ENCODE measurements around the gene ARHGAP24. TPM values are rescaled to one million over a fixed set of nuclear protein-coding genes. Genes with fewer than 3 reads are reported as not detected.
"Not testable (repeated sequence)": the region's sequence is repeated elsewhere in the genome, so short reads cannot be mapped to it uniquely, and the experiment has no call there.

The ARHGAP24 gene
- total RNA-seq, 1 experiment from 2014 or later, result 5.4 TPM

- Histone ChIP-seq H3K27ac (no peak overlapping the region), H3K4me1 (replicated peaks) (no peaks in the 10 kb centered on the region), H3K4me3 (no peak overlapping the region), H3K27me3 (replicated peaks) (no peaks in the 10 kb centered on the region), H3K36me3 (no peaks in the 10 kb centered on the region), H3K9me3 (replicated peaks) (no peaks in the 10 kb centered on the region)
- no peak for DNase-seq (ENCODE audit: low read depth in 1 of 2, low spot score in 2 of 2)
Observed at GRCh38 chr4:86019362-86019761, 544.4 kb downstream of the ARHGAP24 start.

- Histone ChIP-seq H3K27me3 (replicated peaks) (no peaks in the 10 kb centered on the region), H3K27ac (no peak overlapping the region), H3K9me3 (replicated peaks) (no peaks in the 10 kb centered on the region), H3K4me1 (replicated peaks) (no peaks in the 10 kb centered on the region), H3K36me3 (no peaks in the 10 kb centered on the region), H3K4me3 (no peak overlapping the region)
- no peak for DNase-seq (ENCODE audit: low read depth in 1 of 2, low spot score in 2 of 2)
Observed at GRCh38 chr4:86019906-86020305, 545.0 kb downstream of the ARHGAP24 start.

- H3K36me3 ChIP-seq; H3K4me1 ChIP-seq (replicated peaks); H3K27ac ChIP-seq; H3K9me3 ChIP-seq (replicated peaks); DNase-seq (ENCODE audit: low read depth in 1 of 2, low spot score in 2 of 2); H3K4me3 ChIP-seq; H3K27me3 ChIP-seq (replicated peaks): not testable (repeated sequence)
Observed at GRCh38 chr4:86021671-86022070, 546.7 kb downstream of the ARHGAP24 start.

- Histone ChIP-seq H3K27ac (no peak overlapping the region), H3K4me1 (replicated peaks) (no peaks in the 10 kb centered on the region), H3K27me3 (replicated peaks) (no peaks in the 10 kb centered on the region), H3K36me3 (no peaks in the 10 kb centered on the region), H3K9me3 (replicated peaks) (no peaks in the 10 kb centered on the region), H3K4me3 (no peak overlapping the region)
- DNase-seq (ENCODE audit: low read depth in 1 of 2, low spot score in 2 of 2), result no peak
Observed at GRCh38 chr4:86026720-86027119, 551.8 kb downstream of the ARHGAP24 start.

- Histone ChIP-seq H3K27ac (no peak overlapping the region), H3K4me1 (replicated peaks) (peaks cover 15% of the 10 kb centered on the region), H3K9me3 (replicated peaks) (no peaks in the 10 kb centered on the region), H3K27me3 (replicated peaks) (no peaks in the 10 kb centered on the region), H3K4me3 (no peak overlapping the region), H3K36me3 (no peaks in the 10 kb centered on the region)
- DNase-seq (ENCODE audit: low read depth in 1 of 2, low spot score in 2 of 2), result no peak
Observed at GRCh38 chr4:86031927-86032326, 557.0 kb downstream of the ARHGAP24 start.

GRCh38 chr4:86032476-86033022 is 557.6 kb downstream of the ARHGAP24 start:
- Histone ChIP-seq H3K27ac (no peak overlapping the region), H3K4me1 (replicated peaks) (peaks cover 20% of the 10 kb centered on the region), H3K4me3 (no peak overlapping the region), H3K27me3 (replicated peaks) (no peaks in the 10 kb centered on the region), H3K9me3 (replicated peaks) (no peaks in the 10 kb centered on the region), H3K36me3 (no peaks in the 10 kb centered on the region)
- no peak for DNase-seq (ENCODE audit: low read depth in 1 of 2, low spot score in 2 of 2)

GRCh38 chr4:86033171-86033570 is 558.2 kb downstream of the ARHGAP24 start:
- Histone ChIP-seq H3K4me1 (replicated peaks) (peaks cover 20% of the 10 kb centered on the region), H3K4me3 (no peak overlapping the region), H3K27ac (no peak overlapping the region), H3K9me3 (replicated peaks) (no peaks in the 10 kb centered on the region), H3K36me3 (no peaks in the 10 kb centered on the region), H3K27me3 (replicated peaks) (no peaks in the 10 kb centered on the region)
- DNase-seq (ENCODE audit: low read depth in 1 of 2, low spot score in 2 of 2), result no peak

GRCh38 chr4:86034616-86035015 is 559.7 kb downstream of the ARHGAP24 start:
- Histone ChIP-seq H3K36me3 (no peaks in the 10 kb centered on the region), H3K27ac (no peak overlapping the region), H3K27me3 (replicated peaks) (no peaks in the 10 kb centered on the region), H3K4me1 (replicated peaks) (peaks cover 20% of the 10 kb centered on the region), H3K4me3 (no peak overlapping the region), H3K9me3 (replicated peaks) (no peaks in the 10 kb centered on the region)
- no peak for DNase-seq (ENCODE audit: low read depth in 1 of 2, low spot score in 2 of 2)

GRCh38 chr4:86035688-86036087 is 560.7 kb downstream of the ARHGAP24 start:
- peaks cover 20% of the 10 kb centered on the region for H3K4me1 ChIP-seq (replicated peaks)
- no peaks in the 10 kb centered on the region for H3K36me3 ChIP-seq
- H3K27ac ChIP-seq, result no peak overlapping the region
- H3K27me3 ChIP-seq (replicated peaks), result no peaks in the 10 kb centered on the region
- H3K4me3 ChIP-seq, result no peak overlapping the region
- H3K9me3 ChIP-seq (replicated peaks), result no peaks in the 10 kb centered on the region
- peak in 1 of 2 experiments; percentile 28 for DNase-seq (ENCODE audit: low read depth in 1 of 2, low spot score in 2 of 2)

GRCh38 chr4:86036736-86037135 is 561.8 kb downstream of the ARHGAP24 start:
- DNase-seq (ENCODE audit: low read depth in 1 of 2, low spot score in 2 of 2), result peak in 1 of 2 experiments; percentile 54
- H3K4me3 ChIP-seq, result no peak overlapping the region
- no peaks in the 10 kb centered on the region for H3K9me3 ChIP-seq (replicated peaks)
- H3K36me3 ChIP-seq, result no peaks in the 10 kb centered on the region
- H3K27me3 ChIP-seq (replicated peaks), result no peaks in the 10 kb centered on the region
- H3K27ac ChIP-seq, result no peak overlapping the region
- peaks cover 20% of the 10 kb centered on the region for H3K4me1 ChIP-seq (replicated peaks)

GRCh38 chr4:86038037-86038436 is 563.1 kb downstream of the ARHGAP24 start:
- Histone ChIP-seq H3K4me1 (replicated peaks) (peaks cover 20% of the 10 kb centered on the region), H3K4me3 (no peak overlapping the region), H3K36me3 (no peaks in the 10 kb centered on the region), H3K27me3 (replicated peaks) (no peaks in the 10 kb centered on the region), H3K9me3 (replicated peaks) (no peaks in the 10 kb centered on the region), H3K27ac (no peak overlapping the region)
- no peak for DNase-seq (ENCODE audit: low read depth in 1 of 2, low spot score in 2 of 2)

GRCh38 chr4:86043755-86044592 is 569.0 kb downstream of the ARHGAP24 start:
- no peak overlapping the region for H3K27ac ChIP-seq
- no peaks in the 10 kb centered on the region for H3K27me3 ChIP-seq (replicated peaks)
- DNase-seq (ENCODE audit: low read depth in 1 of 2, low spot score in 2 of 2), result peak in 1 of 2 experiments; percentile 41
- no peaks in the 10 kb centered on the region for H3K4me1 ChIP-seq (replicated peaks)
- H3K4me3 ChIP-seq, result no peak overlapping the region
- no peaks in the 10 kb centered on the region for H3K9me3 ChIP-seq (replicated peaks)
- H3K36me3 ChIP-seq, result no peaks in the 10 kb centered on the region

- no peak overlapping the region for H3K4me3 ChIP-seq
- no peaks in the 10 kb centered on the region for H3K36me3 ChIP-seq
- no peak for DNase-seq (ENCODE audit: low read depth in 1 of 2, low spot score in 2 of 2)
Observed at GRCh38 chr4:86044593-86044985, 569.6 kb downstream of the ARHGAP24 start.

GRCh38 chr4:86048426-86048825 is 573.5 kb downstream of the ARHGAP24 start:
- Histone ChIP-seq H3K4me1 (replicated peaks) (no peaks in the 10 kb centered on the region), H3K27ac (no peak overlapping the region), H3K36me3 (no peaks in the 10 kb centered on the region), H3K9me3 (replicated peaks) (no peaks in the 10 kb centered on the region), H3K4me3 (no peak overlapping the region), H3K27me3 (replicated peaks) (no peaks in the 10 kb centered on the region)
- DNase-seq (ENCODE audit: low read depth in 1 of 2, low spot score in 2 of 2), result no peak

More at GRCh38 chr4:86044593-86044985, 569.6 kb downstream of the ARHGAP24 start:
- no peaks in the 10 kb centered on the region for H3K4me1 ChIP-seq (replicated peaks)
- H3K27ac ChIP-seq, result no peak overlapping the region
- no peaks in the 10 kb centered on the region for H3K27me3 ChIP-seq (replicated peaks)
- H3K9me3 ChIP-seq (replicated peaks), result no peaks in the 10 kb centered on the region
